Measurements from ENCODE around the gene DGAT2.

Gene DGAT2

GRCh38 chr11:75797116-75797515 lies 28.5 kb downstream of the DGAT2 start:
- H3K4me3 Mint-ChIP-seq: no peak overlapping the region
- no peaks in the 10 kb centered on the region for H3K27me3 Mint-ChIP-seq
- H3K9me3 Mint-ChIP-seq: no peaks in the 10 kb centered on the region
- no peaks in the 10 kb centered on the region for H3K4me1 Mint-ChIP-seq
- ATAC-seq (no peak), DNase-seq (no peak)
- no peaks in the 10 kb centered on the region for H3K36me3 Mint-ChIP-seq (ENCODE audit: low read depth)
- no peak overlapping the region for H3K27ac Mint-ChIP-seq

- no peaks in the 10 kb centered on the region for H3K9me3 Mint-ChIP-seq
- H3K27me3 Mint-ChIP-seq: no peaks in the 10 kb centered on the region
- DNase-seq: no peak
- H3K27ac Mint-ChIP-seq: no peak overlapping the region
- peak; percentile 29 for ATAC-seq
- no peak overlapping the region for H3K4me3 Mint-ChIP-seq
- H3K4me1 Mint-ChIP-seq: no peaks in the 10 kb centered on the region
- H3K36me3 Mint-ChIP-seq (ENCODE audit: low read depth): no peaks in the 10 kb centered on the region
Measured at GRCh38 chr11:75797792-75798191, 29.2 kb downstream of the DGAT2 start.

GRCh38 chr11:75800136-75800675 lies 31.6 kb downstream of the DGAT2 start:
- Mint-ChIP-seq H3K27ac (no peak overlapping the region), H3K27me3 (no peaks in the 10 kb centered on the region), H3K9me3 (no peaks in the 10 kb centered on the region), H3K36me3 (ENCODE audit: low read depth) (no peaks in the 10 kb centered on the region), H3K4me1 (no peaks in the 10 kb centered on the region), H3K4me3 (no peak overlapping the region)
- DNase-seq (no peak), ATAC-seq (no peak)

- no peak for DNase-seq
- H3K4me1 Mint-ChIP-seq: no peaks in the 10 kb centered on the region
- no peak overlapping the region for H3K27ac Mint-ChIP-seq
- no peak for ATAC-seq
- no peaks in the 10 kb centered on the region for H3K9me3 Mint-ChIP-seq
- no peak overlapping the region for H3K4me3 Mint-ChIP-seq
- H3K27me3 Mint-ChIP-seq: no peaks in the 10 kb centered on the region
- no peaks in the 10 kb centered on the region for H3K36me3 Mint-ChIP-seq (ENCODE audit: low read depth)
Measured at GRCh38 chr11:75800728-75801361, 32.3 kb downstream of the DGAT2 start.

- ATAC-seq (no peak), DNase-seq (no peak)
- Mint-ChIP-seq H3K36me3 (ENCODE audit: low read depth) (no peaks in the 10 kb centered on the region), H3K4me1 (no peaks in the 10 kb centered on the region), H3K9me3 (no peaks in the 10 kb centered on the region), H3K27ac (no peak overlapping the region), H3K4me3 (no peak overlapping the region), H3K27me3 (no peaks in the 10 kb centered on the region)
Measured at GRCh38 chr11:75801362-75802020, 32.9 kb downstream of the DGAT2 start.

GRCh38 chr11:75802021-75802912 lies 33.7 kb downstream of the DGAT2 start:
- peaks cover 2% of the 10 kb centered on the region for H3K27me3 Mint-ChIP-seq
- ATAC-seq (no peak), DNase-seq (no peak)
- no peak overlapping the region for H3K27ac Mint-ChIP-seq
- H3K9me3 Mint-ChIP-seq: no peaks in the 10 kb centered on the region
- no peaks in the 10 kb centered on the region for H3K4me1 Mint-ChIP-seq
- H3K4me3 Mint-ChIP-seq: no peak overlapping the region
- no peaks in the 10 kb centered on the region for H3K36me3 Mint-ChIP-seq (ENCODE audit: low read depth)

GRCh38 chr11:75802913-75803820 lies 34.6 kb downstream of the DGAT2 start:
- ATAC-seq (peak; percentile 84), DNase-seq (peak; percentile 76)
- Mint-ChIP-seq H3K9me3 (no peaks in the 10 kb centered on the region), H3K4me3 (no peak overlapping the region), H3K27ac (no peak overlapping the region), H3K4me1 (peaks cover 2% of the 10 kb centered on the region), H3K27me3 (peaks cover 2% of the 10 kb centered on the region), H3K36me3 (ENCODE audit: low read depth) (no peaks in the 10 kb centered on the region)

- Mint-ChIP-seq H3K4me3 (no peak overlapping the region), H3K27me3 (peaks cover 2% of the 10 kb centered on the region), H3K9me3 (no peaks in the 10 kb centered on the region), H3K36me3 (ENCODE audit: low read depth) (no peaks in the 10 kb centered on the region), H3K27ac (no peak overlapping the region), H3K4me1 (peaks cover 11% of the 10 kb centered on the region)
- no peak for ATAC-seq
- no peak for DNase-seq
Measured at GRCh38 chr11:75809111-75809510, 40.5 kb downstream of the DGAT2 start.

- Mint-ChIP-seq H3K9me3 (no peaks in the 10 kb centered on the region), H3K36me3 (ENCODE audit: low read depth) (no peaks in the 10 kb centered on the region), H3K27ac (no peak overlapping the region), H3K4me1 (peaks cover 18% of the 10 kb centered on the region), H3K27me3 (peaks cover 2% of the 10 kb centered on the region), H3K4me3 (no peak overlapping the region)
- ATAC-seq (no peak), DNase-seq (no peak)
Measured at GRCh38 chr11:75809991-75810390, 41.4 kb downstream of the DGAT2 start.

GRCh38 chr11:75810637-75811390 lies 42.2 kb downstream of the DGAT2 start:
- Mint-ChIP-seq H3K27ac (no peak overlapping the region), H3K27me3 (peaks cover 2% of the 10 kb centered on the region), H3K36me3 (ENCODE audit: low read depth) (no peaks in the 10 kb centered on the region), H3K4me1 (peaks cover 18% of the 10 kb centered on the region), H3K9me3 (no peaks in the 10 kb centered on the region), H3K4me3 (peak overlapping the region; percentile 2)
- ATAC-seq (no peak), DNase-seq (no peak)

- no peak for ATAC-seq
- Mint-ChIP-seq H3K36me3 (ENCODE audit: low read depth) (no peaks in the 10 kb centered on the region), H3K4me1 (peaks cover 18% of the 10 kb centered on the region), H3K27me3 (peaks cover 2% of the 10 kb centered on the region), H3K4me3 (peak overlapping the region; percentile 2), H3K27ac (no peak overlapping the region), H3K9me3 (no peaks in the 10 kb centered on the region)
- DNase-seq: no peak
Measured at GRCh38 chr11:75811485-75811884, 42.9 kb downstream of the DGAT2 start.

- Mint-ChIP-seq H3K9me3 (no peaks in the 10 kb centered on the region), H3K36me3 (ENCODE audit: low read depth) (no peaks in the 10 kb centered on the region), H3K27me3 (no peaks in the 10 kb centered on the region), H3K27ac (no peak overlapping the region), H3K4me3 (no peak overlapping the region), H3K4me1 (peaks cover 16% of the 10 kb centered on the region)
- no peak for DNase-seq
- ATAC-seq: no peak
Measured at GRCh38 chr11:75812542-75813040, 44.0 kb downstream of the DGAT2 start.

- Mint-ChIP-seq H3K4me3 (no peak overlapping the region), H3K9me3 (no peaks in the 10 kb centered on the region), H3K36me3 (ENCODE audit: low read depth) (peaks cover 2% of the 10 kb centered on the region), H3K27ac (peak overlapping the region; percentile 92), H3K27me3 (no peaks in the 10 kb centered on the region), H3K4me1 (peaks cover 18% of the 10 kb centered on the region)
- ATAC-seq (no peak), DNase-seq (no peak)
Measured at GRCh38 chr11:75813124-75813523, 44.5 kb downstream of the DGAT2 start.
